Stimulated activated CD4-positive, alpha-beta T cell treated with anti-CD3 and anti-CD28 coated beads, TNF-alpha, amount 100 ng/mL, for 1 hour (primary cell): ENCODE data around the gene PLD5.
"Not testable (repeated sequence)": the region's sequence is repeated elsewhere in the genome, so short reads cannot be mapped to it uniquely, and the experiment has no call there.

Experiments used
- DNase-seq, 3 donors: peaks; one replicate each; pipeline ENCODE4 v3.0.0-alpha.2; 2020; ENCODE audit warnings: low read depth in 3 of 3, low spot score in 1 of 3

The PLD5 gene

DNA sequence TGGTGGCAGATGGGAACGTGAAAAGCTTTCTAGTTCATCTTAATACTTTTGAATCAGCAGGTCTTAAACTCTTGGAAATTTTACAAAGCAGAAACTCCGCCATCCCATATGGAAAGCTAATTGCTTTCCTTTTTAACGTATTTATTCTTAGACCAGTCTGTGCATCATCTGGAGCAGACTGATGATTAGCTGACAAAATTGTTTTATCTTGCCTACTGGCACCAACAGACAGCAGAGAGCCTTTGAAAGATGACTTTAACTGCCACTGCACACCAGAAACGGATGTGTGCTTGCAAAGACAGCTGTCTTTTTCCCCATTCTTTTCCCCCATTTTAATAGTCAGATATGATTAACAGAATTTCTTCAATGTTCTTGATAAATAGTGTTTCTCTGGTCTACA lies 97.0 kb downstream of the PLD5 start:
- no peak for DNase-seq

DNA sequence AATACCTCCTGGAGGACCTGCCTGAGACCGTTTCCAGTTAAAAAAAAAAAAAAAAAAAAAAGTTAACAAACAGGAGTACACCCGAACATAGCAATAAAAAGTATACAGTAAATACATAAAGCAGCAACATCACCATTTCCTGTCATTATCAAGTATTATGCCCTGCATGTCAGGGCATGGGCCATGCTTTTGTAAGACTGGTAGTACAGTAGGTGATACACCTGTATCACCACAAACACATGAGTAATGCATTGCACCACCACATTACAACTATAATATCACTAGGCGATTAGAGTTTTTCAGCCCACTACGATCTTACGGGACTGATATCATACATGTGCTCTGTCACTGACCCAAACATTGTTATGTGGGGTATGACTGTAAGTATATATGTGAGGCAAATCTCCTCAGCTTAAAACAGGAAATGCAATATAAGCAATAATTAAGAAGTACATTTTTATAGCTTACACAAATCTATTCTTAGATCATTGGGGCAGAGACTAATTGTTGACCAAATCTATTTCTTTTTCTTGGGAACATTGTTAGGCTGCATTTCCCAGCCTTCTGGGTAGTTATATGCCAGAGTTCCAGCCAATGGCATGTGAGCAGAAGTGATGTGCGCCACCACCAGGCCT lies 98.1 kb downstream of the PLD5 start:
- no peak for DNase-seq

DNA sequence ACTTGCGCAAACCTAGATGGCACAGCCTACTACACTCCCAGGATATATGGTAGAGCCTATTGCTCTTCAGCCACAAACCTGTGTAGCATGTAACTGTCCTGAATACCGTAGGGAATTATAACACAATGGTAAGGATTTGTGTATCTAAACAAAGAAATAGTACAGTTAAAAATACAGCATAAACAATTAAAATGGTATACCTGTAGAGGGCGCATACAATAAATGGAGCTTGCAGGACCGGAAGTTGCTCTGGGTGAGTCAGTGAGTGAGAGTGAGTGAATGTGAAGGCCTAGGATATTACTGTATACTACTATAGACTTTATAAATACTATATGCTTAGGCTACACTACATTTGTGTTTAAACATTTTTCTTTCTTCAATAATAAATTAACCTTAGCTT lies 99.3 kb downstream of the PLD5 start:
- DNase-seq = no peak

DNA sequence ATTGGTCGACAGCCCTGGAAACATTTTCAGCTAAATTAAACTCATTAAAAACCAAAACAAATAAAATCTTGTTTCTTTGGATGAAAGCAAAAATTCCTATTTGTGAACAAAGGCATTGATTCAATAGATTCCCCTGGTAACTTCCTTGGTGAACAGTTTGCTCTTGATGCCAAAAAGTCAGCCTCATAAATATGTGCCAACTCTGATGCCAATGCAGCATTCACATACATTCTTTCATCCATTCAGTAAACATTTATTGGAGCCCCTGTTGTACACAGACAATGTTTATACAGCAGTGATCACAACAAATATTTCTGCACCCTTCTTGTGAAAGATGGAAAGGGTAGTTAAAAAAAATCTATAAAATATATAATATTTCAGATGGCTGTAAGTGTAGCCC lies 107.8 kb downstream of the PLD5 start:
- no peak for DNase-seq

DNA sequence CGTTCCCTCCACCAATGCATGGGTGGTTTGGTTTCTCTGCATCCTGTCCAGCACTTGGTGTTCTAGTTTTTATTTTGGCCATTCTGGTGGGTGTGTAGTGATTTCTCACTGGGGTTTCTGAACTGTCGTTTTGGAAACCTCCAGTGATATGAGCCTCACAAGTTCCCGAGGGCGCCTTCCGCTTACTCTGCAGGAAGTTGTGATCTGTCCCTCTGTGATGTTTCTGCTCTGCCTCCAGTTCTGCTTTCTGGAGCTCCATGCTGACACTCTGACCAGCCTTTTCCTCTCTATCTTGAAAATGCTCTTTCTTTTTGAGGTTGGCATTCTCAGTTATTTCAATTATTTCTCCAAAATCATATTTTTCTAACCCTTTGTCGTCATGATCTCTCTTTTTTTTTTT lies 111.6 kb downstream of the PLD5 start:
- no peak for DNase-seq

DNA sequence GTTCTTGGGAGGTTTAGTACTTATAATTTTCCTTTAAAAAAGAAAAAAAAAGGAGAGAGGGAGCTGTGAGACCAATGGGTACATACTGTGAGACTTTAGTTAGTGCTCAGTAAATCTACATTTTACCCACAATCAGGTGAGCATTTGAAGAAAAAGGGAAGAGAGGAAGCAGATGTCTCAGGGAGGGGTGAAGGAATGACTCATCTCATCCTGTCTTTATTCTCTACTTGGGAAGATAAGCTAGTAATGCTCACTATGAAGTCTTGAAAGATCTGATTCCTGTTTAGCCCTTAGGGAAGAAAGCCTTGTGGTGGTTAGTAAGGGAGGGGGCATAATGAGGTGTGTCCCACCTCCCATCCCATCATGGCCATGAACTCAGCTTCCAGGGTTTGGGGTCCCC lies 112.6 kb downstream of the PLD5 start:
- no peak for DNase-seq

DNA sequence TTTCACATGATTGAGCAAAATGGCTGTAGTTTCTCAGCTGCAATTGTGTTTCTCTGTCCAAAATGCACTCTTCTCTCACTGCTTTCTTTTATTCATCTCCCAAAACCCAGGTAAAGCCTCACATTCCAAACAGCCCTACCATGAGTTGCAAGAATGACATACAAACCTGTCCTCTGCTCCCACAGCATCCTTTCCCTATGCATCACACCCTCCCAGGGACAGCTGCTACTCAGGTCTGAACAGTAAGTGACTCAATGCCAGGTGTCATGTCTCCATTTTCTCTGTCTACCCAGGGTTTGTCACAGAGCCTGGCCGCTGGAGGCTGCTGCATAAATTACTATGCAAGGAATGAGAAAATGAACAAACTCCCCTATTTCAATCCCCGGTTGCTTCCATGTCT lies 118.5 kb downstream of the PLD5 start:
- DNase-seq = no peak

DNA sequence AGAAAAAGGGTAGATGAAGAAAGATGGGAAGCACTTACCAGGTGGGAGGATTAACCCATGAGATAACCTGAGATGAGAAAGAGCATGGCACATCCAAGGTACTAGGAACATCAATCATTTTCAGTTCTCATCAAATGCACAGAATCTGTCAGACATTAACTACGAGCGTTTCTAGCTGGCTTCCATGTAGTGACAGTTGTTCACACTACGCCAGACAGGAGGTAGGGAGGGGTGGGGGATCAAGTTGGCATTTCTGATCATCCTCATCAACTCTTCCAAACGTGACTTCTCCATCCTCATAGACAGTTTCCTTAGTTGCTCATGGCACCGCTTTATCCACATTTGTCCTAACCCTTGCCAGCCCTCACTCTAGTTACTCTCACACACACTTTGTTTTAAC lies 120.2 kb downstream of the PLD5 start:
- DNase-seq = no peak

DNA sequence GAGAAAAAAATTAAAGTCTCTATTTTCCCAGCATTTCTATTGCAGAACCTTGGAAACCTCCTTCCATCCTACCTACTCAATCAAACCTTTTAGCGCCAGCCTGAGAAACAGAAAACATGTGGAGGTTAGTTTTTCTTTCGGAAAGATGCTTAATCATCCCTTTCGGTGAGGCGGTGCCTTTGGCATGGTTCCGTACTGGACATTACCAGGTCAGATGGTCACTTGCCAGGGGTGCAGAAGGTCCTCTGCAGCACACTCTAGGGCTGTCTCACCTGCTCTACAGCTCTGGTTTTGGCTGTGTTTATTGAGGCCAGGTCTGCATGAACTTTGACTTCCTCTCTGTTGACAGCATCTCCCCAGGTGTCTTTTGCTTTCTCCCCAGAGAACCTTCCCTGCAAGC lies 121.5 kb downstream of the PLD5 start:
- DNase-seq = no peak

DNA sequence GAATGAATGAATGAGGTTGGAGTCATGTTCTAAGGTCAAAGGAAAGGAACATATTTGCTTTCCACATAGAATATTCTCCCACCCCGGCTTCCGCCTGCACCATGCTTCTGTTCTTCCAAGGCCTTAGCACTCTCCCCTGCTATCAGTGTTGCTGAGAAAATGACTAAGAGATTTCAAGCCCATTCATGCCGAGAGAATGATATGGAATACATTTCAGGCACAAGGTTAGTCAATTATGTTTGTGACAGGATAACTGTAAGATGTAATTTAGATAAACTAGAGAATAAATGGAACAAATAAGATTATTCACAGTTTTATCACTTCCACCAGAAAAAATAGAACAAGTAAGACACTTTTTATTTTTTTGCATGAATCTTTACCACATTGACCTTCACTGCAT lies 122.6 kb downstream of the PLD5 start:
- no peak for DNase-seq

DNA sequence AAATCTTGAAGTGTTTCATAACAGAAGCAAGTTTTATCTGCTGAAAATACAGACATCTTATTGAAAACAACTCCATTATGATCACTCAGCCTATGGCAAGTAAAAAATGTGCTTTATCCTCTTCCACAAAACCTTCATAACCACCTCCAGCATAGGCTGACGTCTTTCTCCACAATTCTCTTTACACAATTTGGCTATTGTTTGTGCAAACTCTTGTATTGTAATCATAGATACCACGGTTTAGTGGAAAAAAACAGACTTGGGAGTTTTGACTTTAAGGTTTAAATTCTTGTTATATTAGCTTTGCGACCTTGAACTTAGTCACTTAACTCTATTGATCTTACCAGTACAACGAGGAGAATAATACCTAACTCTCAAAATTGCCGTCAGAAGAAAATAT lies 126.1 kb downstream of the PLD5 start:
- no peak for DNase-seq

DNA sequence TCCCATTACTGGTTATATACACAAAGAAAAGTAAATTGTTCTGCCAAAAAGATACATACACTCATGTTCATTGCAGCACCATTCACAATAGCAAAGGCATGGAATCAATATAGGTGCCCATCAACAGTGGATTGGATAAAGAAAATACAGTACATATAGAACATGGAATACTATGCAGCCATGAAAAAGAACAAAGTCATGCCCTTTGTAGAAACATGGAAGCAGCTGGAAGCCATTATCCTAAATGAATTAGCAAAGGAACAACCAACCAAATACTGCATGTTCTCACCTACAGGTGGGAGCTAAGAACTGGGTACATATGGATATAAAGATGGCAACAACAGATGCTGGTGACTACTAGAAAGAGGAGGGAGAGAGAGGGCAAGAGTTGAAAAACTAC lies 132.6 kb downstream of the PLD5 start:
- no peak for DNase-seq

DNA sequence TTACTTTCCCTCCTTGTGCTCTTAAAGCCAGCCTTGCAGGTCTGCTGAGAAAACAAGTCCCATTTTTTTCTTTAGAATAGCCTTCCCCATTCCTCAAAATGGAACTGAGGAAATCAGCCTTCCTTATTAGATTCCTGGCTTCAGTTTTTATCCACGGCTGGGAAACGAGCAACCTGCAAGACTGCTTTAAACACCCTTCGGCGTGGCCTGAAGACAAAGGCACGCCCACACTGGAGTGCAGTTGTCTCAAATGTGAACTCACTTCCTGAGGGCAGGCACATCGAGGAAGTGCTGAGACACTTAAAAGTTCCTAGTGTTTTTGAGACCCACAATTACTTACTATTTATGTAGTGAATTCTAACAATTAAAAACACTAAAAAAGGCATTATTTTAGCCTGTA lies 148.4 kb downstream of the PLD5 start:
- not testable (repeated sequence) for DNase-seq

DNA sequence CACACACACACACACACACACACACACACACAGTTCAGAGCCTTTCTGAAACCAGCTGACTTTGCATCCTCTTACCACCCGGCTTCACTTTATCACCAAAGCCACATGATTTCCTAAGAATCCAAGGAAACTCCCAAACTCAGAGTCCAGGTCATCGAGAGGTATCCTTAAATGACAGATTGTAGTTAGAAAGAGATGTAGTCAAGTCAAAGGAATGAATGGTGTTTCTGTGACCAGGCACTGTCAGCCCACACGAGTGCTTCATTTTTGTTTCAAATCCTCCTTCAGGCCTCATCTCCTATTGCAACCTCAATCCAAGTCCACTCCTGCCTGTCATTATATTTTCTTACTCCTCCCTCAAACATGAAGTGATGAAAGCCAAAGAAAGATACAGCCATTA lies 174.1 kb downstream of the PLD5 start:
- not testable (repeated sequence) for DNase-seq

DNA sequence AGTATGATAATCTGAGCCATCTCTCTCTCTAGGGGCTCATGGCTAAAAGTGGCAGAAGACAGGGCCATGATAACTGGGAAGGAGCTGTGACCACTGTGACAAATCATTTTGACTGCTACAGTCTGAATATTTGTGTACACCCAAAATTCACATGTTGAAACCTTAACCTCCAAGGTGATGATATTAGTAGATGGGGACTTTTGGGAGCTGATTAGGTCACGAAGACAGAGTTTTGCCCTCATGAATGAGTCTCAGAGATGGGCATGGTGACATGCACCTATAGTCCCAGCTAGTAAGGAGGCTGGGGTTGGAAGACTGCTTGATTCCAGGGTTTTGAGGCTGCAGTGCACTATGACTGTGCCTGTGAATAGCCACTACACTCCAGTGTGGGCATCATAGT lies 174.9 kb downstream of the PLD5 start:
- no peak for DNase-seq

DNA sequence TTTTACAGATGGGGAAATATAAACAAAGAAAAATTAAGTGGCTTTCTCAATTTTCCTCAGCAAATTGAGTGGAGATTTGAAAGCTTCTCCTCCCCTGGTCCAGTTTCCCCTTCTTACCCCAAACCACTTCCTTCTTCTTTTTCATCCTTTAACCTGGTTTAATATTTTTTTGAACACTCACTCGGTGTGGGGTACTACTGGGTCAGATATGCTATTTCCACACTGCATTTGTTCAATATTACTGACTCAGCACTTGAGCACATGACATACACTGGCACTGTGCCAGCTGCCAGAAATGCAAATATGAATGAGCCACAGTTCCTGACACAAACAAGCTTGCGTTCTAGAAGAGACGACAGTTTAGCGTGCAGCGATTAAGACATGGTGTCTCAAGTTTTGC lies 193.6 kb downstream of the PLD5 start:
- DNase-seq = not testable (repeated sequence)

DNA sequence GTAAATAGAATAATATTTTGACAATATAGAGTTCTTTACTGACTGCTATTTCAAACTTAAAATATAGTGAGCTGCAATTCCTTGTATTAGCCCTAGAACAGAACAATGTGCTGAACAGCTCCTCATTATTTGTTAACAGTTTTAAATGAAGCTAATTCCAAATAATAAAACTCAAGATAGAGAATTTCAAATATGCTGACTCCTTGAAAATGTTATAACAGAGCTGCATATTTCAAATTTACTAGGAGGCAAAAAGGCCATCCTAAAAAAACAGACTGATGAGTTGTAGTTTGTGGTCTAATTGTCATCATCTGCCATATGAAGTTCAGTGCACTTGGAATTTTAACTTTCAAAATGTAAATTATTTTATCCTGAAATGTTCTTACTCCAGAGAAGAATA lies 197.1 kb downstream of the PLD5 start:
- not testable (repeated sequence) for DNase-seq

DNA sequence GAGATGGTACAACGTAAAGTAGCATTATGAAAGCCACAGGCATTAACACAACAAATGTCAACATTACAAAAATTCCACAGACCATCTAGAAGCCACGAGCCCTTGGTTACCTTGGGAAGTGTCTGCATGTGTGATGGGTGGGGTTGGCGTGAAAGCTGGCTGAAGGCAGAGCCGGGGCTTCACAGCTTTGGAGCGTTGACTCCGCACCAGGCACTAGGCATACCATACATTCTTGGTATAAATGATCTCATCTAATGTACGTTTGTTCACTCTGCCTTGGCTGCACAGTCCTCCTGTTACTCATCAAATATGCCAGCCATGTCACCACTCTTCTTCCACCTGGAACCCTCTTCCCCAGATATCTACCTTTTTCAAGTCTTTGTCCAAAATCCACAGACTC lies 202.5 kb downstream of the PLD5 start:
- DNase-seq = not testable (repeated sequence)

DNA sequence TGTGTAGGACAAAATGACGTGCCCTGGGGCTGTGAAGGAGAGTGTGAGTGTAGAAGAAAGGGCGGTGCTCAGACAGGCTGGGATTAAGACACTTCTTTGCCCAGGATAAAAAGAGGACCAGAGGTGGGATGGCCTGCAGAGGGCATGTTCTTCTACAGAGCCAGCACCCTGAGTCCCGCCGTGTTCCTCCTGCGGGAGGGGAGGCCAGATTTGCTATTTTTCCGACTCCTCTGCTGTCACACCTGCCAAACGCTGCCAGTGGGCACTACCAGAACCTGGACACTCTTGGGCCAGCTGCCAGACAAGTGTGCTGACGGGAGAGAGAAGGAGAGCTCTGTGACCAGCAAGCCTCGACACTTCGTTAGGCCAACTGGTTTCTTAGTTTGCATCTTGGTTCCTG lies 206.4 kb downstream of the PLD5 start:
- DNase-seq = no peak

DNA sequence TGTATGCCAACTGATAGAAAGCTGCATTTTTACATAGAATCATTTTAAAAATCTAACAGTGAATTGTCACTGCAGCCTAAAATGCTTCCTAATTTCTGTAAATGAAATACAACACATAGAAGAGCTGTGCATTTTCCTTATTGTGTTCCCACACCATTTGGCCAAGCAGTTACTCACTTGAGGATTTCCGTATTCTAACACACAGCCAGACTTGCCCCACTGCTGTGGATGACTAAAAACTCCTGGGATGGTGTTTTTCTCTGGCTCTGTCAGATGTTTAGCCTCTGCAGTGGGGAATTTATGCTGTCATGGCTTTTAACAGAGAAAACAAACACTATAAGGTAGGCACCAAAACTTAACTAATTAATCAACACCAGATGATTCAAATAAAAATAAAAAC lies 209.6 kb downstream of the PLD5 start:
- not testable (repeated sequence) for DNase-seq

DNA sequence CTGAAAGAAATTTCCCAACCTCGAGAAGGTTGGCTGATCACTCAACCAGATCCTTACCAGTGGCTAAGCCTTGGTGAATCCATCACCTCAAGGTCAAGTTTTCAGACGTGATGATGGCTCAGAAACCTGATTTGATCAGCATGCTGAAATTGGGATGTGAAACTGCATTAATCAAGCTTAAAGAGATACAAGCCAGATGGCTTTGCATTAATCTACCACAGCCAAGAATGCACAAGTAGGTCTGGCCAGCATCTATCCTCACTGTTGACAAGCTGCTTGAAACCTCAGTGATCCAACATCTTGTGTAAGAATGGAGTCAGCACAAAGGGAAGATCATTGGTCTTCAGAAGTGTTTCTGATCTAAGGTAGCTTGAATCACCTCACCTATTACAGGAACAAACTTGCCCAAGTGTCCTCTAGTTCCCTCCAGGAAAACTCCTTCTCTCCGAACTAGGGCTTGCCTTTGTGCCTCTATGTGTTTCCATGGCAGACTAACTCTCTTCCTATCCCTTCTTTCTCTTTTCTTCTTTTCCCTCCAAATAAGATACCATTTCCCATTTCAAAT lies 210.3 kb downstream of the PLD5 start:
- not testable (repeated sequence) for DNase-seq

DNA sequence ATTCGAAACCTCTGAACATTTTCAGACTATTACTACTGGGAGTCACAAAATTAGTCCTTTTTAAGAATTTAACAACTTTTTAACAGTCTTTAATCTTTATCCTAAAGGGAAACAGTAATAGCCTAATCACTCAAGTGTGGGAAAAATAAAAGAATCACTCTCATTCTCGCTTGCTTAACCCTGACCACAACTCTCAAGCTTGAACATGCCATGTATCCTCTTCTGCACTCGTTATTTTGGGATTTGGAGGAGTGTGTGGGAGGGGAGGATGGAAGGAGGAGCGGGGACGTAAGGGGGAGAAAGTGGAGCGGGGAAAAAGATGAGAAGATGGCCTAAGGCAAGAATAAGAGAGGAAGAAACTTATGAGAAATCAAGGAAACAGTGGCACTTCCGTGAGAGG lies 215.8 kb downstream of the PLD5 start:
- not testable (repeated sequence) for DNase-seq

DNA sequence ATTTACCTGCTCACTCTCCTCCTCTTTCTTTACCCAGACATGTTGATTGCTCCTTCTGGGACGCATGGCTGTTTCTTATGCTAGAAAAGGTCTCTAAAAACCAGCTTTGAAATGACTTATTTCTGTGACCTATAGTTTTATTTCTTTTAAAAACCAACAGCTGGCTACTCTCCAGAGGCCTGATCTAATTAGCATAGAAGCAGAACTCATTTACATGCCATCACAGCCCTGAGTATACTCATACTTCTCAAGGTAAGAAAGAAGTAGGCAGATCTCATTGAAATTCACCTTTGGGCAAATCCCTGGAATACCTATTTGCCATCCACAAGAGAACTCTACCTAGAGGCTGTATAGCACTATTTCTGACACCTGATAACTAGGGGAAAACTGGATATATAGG lies 230.7 kb downstream of the PLD5 start:
- not testable (repeated sequence) for DNase-seq
